Activated CD8-positive, alpha-beta memory T cell treated with anti-CD3 and anti-CD28 coated beads, Interleukin-2, amount 50 U/mL, for 1 hour (primary cell): Measurements from ENCODE around the gene ALK.

Experiments used
- DNase-seq: peaks from one replicate; pipeline ENCODE4 v3.0.0-alpha.2; 2020; ENCODE audit errors: extremely low read depth

Gene ALK

DNA sequence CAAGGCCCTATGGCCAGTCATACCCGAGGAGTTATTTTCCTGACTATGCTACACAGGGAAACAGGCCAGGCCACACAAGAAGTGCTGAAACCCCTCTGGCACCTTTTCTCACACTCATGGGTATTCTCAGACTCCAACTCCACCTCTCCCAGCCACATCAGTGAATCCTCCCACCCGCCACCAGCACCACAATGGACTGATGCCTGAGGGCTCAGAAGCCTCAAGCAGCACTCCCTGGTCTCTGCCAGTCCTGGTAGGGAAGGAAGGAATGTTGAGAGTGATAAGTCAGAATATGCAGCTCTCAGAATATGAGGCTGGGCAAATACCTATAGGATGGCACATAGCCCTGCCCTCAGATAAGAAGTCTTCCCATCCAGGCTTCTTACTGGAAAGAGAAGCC lies 391.1 kb downstream of the ALK start:
- no peak for DNase-seq

DNA sequence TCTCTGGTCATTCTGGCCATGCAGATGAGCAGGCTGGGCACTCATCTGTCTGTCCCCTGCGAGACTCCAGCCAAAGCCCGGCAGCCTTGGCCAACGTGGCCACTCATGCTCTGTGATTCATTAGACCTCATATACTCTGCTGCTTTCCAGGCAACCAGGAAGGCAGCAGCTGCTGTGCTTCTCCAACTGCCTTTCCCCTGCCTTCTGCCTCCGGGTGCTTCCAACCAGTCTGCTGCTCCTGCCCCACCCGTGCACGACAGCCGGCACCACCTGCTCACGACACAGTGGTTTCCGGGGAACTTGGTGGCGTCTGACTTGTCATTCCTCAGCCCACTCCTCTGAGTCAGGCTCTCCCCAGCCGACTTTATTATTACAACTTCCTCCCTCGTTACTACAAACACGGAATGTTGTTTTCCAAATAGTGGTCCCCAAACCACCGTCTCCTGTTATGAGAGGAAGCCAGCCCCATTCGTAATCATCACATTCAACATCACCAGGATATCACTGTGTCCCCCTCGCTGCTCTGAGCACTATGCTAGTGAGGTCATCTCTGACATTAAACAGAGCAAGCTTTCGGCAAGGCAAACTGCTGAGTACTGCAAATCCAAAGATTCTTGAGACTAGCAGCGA lies 392.4 kb downstream of the ALK start:
- no peak for DNase-seq

GRCh38 chr2:29528371-29528770 lies 393.0 kb downstream of the ALK start:
- no peak for DNase-seq

GRCh38 chr2:29527947-29528346 lies 393.4 kb downstream of the ALK start:
- no peak for DNase-seq

GRCh38 chr2:29526587-29527586 lies 394.5 kb downstream of the ALK start:
- DNase-seq = no peak

- no peak for DNase-seq
Observed at GRCh38 chr2:29525921-29526320, 395.5 kb downstream of the ALK start.

DNA sequence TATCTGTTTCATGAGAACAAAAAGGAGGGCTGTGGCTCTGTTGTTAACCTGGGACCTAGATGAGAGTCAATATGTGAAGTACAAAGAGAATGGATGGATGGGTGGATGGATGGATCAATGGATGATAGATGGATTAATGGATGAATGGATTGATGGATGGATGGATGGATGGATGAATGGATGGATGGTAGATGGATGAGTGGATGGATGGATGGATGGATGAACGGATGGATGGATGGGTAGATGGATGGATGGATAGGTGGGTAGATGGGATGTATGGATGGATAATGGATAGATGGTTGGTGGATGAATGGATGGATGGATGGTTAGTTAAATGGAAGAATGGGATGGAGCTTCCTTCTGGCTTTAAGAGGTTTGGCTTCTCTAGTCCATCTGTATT lies 396.7 kb downstream of the ALK start:
- no peak for DNase-seq

- no peak for DNase-seq
Observed at GRCh38 chr2:29522951-29523669, 398.3 kb downstream of the ALK start.

DNA sequence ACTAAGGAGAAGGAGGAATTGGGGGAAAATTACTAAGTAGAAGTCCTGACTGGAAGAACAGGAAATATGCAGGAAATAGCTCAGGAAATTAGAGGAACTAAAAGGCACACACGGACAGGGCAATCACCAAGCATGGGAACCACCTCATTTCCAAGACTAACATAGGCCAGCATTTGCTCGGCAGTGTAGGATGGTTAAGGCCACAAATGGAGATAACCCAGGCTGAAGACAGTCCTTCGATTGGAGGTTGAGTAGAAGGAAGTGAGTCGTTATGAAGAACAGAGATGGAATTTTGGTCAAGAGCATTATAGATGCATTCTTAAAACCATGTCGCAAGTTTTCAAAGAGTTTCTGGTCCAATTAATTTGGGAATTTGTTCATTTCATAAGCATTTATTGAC lies 401.4 kb downstream of the ALK start:
- DNase-seq = no peak

DNA sequence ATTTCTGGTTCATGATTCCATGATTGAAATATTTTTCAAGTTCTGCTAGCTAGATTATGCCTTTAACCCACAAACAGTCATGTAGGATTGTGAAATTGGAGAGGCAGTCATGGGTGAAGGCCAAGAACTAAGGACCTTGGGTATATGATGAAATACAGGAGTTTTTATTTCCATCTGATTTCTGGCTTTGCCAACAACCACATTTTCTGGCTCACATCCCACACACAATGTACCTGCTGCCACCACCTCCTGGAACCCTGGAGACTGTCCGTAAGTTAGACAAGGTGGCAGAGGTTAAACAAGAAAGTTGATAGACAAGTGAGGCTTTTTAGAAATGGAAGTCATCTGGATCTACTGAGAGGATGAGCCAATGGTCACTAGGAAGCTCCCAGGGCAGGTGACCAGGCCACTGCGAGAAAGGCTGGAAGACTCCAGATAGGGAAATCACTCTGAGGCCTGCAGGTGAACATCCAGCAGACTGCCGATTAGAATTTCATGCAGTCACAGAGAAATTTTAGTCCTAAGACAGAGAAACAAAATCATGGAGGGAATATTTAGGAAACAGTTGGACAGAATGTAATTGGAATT lies 402.0 kb downstream of the ALK start:
- no peak for DNase-seq

DNA sequence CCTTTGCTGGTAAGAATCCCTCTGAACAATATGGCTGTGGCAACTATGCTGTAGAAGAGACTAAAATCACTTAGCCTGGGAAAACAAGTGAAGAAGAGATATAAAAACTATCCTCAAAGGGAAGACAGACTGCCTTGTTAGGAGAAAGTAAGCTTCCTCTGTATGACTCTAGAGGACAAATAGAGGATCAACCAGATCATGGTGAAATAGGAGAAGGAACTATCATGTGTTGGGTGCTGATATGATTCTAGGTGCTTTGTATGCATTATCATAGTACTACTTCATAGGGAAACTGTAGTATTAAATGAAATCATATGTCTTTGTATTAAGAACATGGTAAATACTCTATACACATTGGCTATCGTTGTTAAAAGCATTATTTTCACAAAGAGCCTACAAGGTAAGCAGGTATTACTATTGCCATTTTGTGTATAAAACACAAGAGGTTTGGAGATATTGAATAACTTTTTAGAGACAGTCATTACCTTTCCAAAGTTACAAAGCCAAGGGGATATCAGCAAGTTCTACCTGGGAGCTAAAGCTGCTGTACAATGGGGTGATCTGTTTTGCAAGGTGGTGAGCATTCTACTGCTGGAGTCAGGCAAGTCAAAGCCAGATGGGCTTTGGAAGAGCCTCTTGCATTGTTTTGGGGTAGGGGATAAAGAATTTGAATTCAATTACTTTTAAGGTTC lies 402.6 kb downstream of the ALK start:
- no peak for DNase-seq

- DNase-seq = no peak
Observed at GRCh38 chr2:29518010-29518409, 403.4 kb downstream of the ALK start.

DNA sequence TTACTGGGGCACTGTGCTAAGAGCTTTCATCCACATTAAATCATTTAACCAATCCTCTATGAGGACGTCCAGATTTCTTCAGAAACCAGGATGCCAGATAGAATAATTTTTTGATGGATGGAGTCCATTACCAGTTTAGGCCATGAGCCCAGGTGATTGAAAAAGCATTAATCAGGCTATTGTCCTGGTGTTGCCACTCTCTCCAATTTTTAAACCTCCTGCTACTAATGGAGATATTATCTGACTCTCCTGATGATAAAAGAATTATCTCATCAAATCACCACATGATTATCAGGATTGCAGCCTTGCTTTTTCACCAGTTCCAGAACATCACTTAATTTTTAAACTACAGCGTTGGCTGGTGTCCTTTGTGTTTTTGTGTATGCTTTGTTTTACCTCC lies 404.0 kb downstream of the ALK start:
- DNase-seq = no peak

GRCh38 chr2:29516767-29517166 lies 404.6 kb downstream of the ALK start:
- DNase-seq = no peak

GRCh38 chr2:29509878-29510277 lies 411.5 kb downstream of the ALK start:
- no peak for DNase-seq

DNA sequence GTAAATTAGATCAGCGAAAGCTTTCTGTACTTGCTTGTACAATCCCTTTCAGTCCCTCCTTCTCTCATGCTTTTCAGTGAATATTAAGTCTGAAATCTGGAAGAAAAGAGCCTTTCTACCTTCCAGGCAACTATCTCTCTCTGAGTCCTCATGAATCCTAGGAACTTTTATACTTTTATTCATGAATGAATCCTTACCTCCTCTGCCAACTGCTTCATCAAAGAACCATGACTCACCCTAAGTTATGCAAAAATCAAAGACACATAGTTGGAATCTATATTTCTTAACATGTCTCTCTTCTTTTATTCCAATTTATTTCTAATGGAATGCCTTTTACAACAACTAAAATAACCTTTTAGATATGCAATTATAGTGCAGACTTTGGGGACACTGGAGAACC lies 412.0 kb downstream of the ALK start:
- DNase-seq = no peak

- DNase-seq = no peak
Observed at GRCh38 chr2:29504746-29505145, 416.6 kb downstream of the ALK start.

- DNase-seq = no peak
Observed at GRCh38 chr2:29502460-29502911, 418.9 kb downstream of the ALK start.

DNA sequence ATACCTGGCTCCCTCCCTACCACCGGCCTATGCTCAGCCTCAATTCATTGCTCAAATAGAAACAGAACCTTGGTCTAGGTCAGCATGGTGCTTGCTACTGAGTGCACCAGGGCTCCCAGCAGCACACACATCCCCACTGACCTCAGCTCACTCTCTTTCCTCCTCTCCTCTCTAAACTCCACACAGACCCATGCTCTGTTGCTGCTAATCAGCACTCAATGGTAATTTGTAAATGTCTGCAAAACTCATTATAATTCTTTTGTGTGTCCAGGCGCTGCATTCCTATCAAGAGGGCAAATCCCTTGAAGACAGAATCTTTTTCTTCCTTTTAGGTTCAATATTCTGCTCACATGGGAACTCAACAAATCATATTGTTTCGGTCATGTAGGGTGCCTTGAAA lies 424.0 kb downstream of the ALK start:
- no peak for DNase-seq

- DNase-seq = no peak
Observed at GRCh38 chr2:29496198-29496597, 425.2 kb downstream of the ALK start.

GRCh38 chr2:29495536-29496060 lies 425.8 kb downstream of the ALK start:
- no peak for DNase-seq
